ENCODE data around the gene IMMT. TPM values are rescaled to one million over a fixed set of nuclear protein-coding genes. Genes with fewer than 3 reads are reported as not detected.

Gene IMMT
- total RNA-seq, 6 donors from 2014 or later: 36.7 to 65.4 (median 54.8) TPM

DNA sequence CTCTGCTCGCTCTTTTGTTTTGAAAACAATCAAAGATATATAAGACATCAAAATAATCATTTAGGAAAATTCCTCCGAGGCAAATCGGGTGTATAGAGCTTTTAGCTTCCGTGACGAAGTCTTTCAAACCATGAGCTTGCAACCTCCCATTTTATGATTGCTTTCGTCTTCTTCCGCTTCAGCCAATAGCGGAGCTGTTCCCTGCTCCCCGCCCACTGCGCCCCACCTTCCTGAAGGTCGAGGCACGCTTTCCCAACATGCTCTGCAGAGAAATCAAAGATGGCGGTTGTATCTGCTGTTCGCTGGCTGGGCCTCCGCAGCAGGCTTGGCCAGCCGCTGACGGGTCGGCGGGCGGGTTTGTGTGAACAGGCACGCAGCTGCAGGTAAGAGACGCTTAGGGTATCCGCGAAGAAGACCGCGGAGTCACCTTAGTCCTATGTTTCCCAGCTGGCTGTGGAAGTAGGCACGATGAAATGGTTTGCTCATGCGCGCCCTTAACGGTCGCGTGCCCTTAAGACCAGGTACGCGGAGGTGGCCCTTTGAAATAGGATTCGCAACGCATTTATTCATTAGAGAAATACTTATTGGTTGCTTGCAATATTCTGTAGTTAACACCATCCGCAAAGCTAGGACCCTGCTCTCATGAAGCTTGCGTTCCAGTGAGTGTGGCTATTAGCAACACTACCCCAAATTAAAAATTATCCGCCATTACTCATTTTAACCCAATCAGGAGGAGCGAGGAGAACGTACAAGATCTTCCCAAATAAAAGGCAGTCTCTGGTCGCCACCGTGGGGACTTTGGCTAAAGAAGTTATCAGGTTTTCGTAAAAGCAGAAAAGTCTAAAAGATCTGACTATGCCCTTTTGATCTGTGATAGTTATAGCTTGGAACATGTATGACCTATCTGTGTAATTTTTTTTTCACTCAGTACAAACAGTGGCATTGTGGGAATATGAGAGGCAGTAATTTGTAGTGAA, 89.0 kb downstream of the IMMT start, which contains the start of gene PTCD3:
TSS of gene PTCD3 (plus strand) at position 267 of the 977 bp plus-strand sequence. CDS start at position 280, 13 bp downstream.
- ATAC-seq (ENCODE audit: low FRiP score in 2 of 2): peak; percentile 98 to 99
- WGBS, 2 donors: 0% methylated on average over 29 to 43 of the region's 44 CpGs

DNA sequence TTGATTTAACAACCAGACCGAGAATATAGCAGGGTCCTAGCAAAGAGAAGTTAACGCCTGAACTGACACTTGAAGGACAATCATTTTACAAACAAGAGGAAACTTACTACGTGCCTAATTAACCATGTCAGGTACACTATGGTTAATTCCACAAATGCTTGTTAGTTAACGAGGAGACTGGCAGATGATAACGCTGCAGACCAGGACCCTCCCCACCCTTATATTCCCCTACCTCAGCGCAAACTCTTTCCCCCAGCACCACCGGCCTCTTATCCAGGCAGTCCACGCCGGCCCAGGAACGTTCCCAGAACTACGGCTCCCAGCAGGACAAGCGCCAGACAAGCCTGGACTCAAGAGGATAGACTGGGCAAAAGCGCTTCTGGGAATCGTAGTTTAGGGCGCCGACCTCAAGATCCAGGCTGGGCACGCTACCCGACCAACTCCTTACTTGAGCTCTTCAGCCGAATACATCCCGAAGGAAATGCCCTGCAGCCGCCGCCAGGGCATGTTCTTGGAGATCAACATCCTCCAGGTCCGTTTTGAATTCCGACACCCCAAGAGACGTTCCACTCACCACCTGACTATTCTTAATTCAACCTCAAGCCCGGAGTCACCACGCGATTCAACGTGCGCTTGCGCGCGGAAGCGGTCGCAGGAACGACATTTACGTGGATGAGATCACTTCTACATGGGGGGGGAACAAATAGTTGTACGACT, 89.9 kb downstream of the IMMT start, which contains the start of gene POLR1A:
TSS of gene POLR1A (minus strand) at position 635 of the 717 bp plus-strand sequence. CDS start at position 525, 110 bp downstream.
- DNase-seq (peak; percentile 93 to 95), ATAC-seq (ENCODE audit: low FRiP score in 2 of 2) (peak; percentile 97 to 98)
- Histone ChIP-seq H3K9me3 (no peaks in the 10 kb centered on the region), H3K4me1 (peaks cover 27 to 34% (median 30%) of the 10 kb centered on the region in 4 donors), H3K27me3 (no peaks in the 10 kb centered on the region), H3K4me3 (peak within 1 kb of the TSS; percentile 62 to 95 (median 87)), H3K27ac (peak within 1 kb of the TSS; percentile 81 to 87 (median 82)), H3K36me3 (peaks cover 0 to 17% (median 8%) of the 10 kb centered on the region in 4 donors)
- 0 to 1% methylated on average over 36 to 38 of the region's 38 CpGs for WGBS, 2 donors
- TF ChIP-seq POLR2AphosphoS5 (IDR thresholded peaks at IDR 0.05) (peak in 1 of 2 donors; percentile 21), POLR2A (IDR thresholded peaks at IDR 0.05) (no peak)
- TF ChIP-seq, protein P1, sequence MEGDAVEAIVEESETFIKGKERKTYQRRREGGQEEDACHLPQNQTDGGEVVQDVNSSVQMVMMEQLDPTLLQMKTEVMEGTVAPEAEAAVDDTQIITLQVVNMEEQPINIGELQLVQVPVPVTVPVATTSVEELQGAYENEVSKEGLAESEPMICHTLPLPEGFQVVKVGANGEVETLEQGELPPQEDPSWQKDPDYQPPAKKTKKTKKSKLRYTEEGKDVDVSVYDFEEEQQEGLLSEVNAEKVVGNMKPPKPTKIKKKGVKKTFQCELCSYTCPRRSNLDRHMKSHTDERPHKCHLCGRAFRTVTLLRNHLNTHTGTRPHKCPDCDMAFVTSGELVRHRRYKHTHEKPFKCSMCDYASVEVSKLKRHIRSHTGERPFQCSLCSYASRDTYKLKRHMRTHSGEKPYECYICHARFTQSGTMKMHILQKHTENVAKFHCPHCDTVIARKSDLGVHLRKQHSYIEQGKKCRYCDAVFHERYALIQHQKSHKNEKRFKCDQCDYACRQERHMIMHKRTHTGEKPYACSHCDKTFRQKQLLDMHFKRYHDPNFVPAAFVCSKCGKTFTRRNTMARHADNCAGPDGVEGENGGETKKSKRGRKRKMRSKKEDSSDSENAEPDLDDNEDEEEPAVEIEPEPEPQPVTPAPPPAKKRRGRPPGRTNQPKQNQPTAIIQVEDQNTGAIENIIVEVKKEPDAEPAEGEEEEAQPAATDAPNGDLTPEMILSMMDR (IDR thresholded peaks at IDR 0.05): peak in 3 of 6 experiments; percentile 4 to 35 (median 23)

More for the DNA sequence above, 89.0 kb downstream of the IMMT start, which contains the start of gene PTCD3:
- no peaks in the 10 kb centered on the region for H3K27me3 ChIP-seq
- peak within 1 kb of the TSS; percentile 81 to 87 (median 82) for H3K27ac ChIP-seq
- H3K36me3 ChIP-seq: peaks cover 2 to 26% (median 11%) of the 10 kb centered on the region in 4 donors
- peaks cover 27 to 34% (median 30%) of the 10 kb centered on the region in 4 donors for H3K4me1 ChIP-seq
- H3K4me3 ChIP-seq: peak within 1 kb of the TSS; percentile 62 to 95 (median 87)
- peak; percentile 90 to 95 for DNase-seq
- peak; percentile 82 to 84 for TF ChIP-seq POLR2AphosphoS5 (IDR thresholded peaks at IDR 0.05)
- TF ChIP-seq EP300 (IDR thresholded peaks at IDR 0.05): no peak
- TF ChIP-seq POLR2A (IDR thresholded peaks at IDR 0.05): peak in 2 of 4 donors; percentile 77 to 81
- TF ChIP-seq, protein P1 (IDR thresholded peaks at IDR 0.05): no peak
- no peaks in the 10 kb centered on the region for H3K9me3 ChIP-seq

DNA sequence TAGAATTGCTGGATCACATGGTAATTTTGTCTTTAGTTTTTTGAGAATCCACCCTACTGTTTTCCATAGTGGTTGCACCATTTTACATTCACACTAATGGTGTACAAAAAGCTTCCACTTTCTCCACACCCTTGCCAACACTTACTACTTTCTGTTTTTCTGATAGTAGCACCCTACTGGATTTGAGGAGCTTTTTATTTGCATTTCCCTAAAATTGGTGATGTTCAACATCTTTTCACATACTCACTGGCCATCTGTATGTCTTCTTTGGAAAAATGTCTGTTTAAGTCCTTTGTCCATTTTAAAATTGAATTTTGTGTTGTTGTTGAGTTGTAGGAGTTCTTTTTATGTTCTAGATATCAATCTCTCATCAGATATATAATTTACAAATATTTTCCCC, 93.1 kb downstream of the IMMT start:
- no peak for ATAC-seq (ENCODE audit: low FRiP score in 2 of 2)
- no peaks in the 10 kb centered on the region for H3K9me3 ChIP-seq
- no peak overlapping the region for H3K4me3 ChIP-seq
- H3K36me3 ChIP-seq: peaks cover 0 to 33% (median 11%) of the 10 kb centered on the region in 4 donors
- no peak overlapping the region for H3K27ac ChIP-seq
- DNase-seq: no peak
- no peaks in the 10 kb centered on the region for H3K27me3 ChIP-seq
- H3K4me1 ChIP-seq: peaks cover 20 to 25% (median 21%) of the 10 kb centered on the region in 4 donors
- TF ChIP-seq, protein P1 (IDR thresholded peaks at IDR 0.05): no peak

DNA sequence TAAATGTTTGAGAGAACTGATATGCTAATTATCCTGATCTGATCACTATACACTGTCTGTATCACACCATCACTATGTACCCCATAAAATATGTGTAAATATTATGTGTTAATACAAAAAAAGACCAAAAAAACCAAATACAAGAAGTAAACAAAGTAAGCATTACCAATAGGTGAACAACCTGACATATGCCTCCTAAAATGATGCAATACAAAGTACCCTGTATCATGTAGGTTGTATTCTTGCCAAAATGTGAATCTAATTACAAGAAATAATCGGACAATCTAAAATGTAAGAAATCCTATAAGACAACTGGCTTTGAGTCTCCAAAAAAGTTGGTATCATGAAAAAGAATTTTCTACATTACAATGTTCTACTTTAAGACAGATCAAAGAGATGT, 97.3 kb downstream of the IMMT start:
- peaks cover 0 to 57% (median 25%) of the 10 kb centered on the region in 4 donors for H3K36me3 ChIP-seq
- no peaks in the 10 kb centered on the region for H3K9me3 ChIP-seq
- no peaks in the 10 kb centered on the region for H3K4me1 ChIP-seq
- H3K4me3 ChIP-seq: no peak overlapping the region
- no peak overlapping the region for H3K27ac ChIP-seq
- no peak for TF ChIP-seq EP300 (IDR thresholded peaks at IDR 0.05)
- DNase-seq (no peak), ATAC-seq (ENCODE audit: low FRiP score in 2 of 2) (no peak)
- no peaks in the 10 kb centered on the region for H3K27me3 ChIP-seq
- 94 to 100% methylated on average over 1 of the region's 1 CpG for WGBS, 2 donors

Measured in upper lobe of left lung (tissue), 6 donors.